A673 (cell line): ENCODE data around the gene ZC3H12C. TPM values are rescaled to one million over a fixed set of nuclear protein-coding genes. Genes with fewer than 3 reads are reported as not detected.

Source experiments
- BruUV-seq: library from RNA; stranded (reverse); fragments of 400-500 nt; replicated peaks from 2 replicates; lab custom pipeline; 2021; lab: Mats Ljungman, UMichigan
- CTCF ChIA-PET: fragments of 300-600 bp; sonication (Branson Sonifier 250); formaldehyde crosslinking; loops from one replicate; lab custom pipeline; 2022; ENCODE audit warnings: antibody characterized with exemption; lab: Charles Lee
- POLR2A ChIA-PET: fragments of 300-600 bp; sonication (Branson Sonifier 250); formaldehyde crosslinking; loops from one replicate; lab custom pipeline; 2022; ENCODE audit warnings: antibody characterized with exemption; ENCODE audit not compliant: low non-redundant PET; lab: Charles Lee
- DNase-seq: peaks from one replicate; pipeline ENCODE4 v3.0.0-alpha.2; 2015; ENCODE audit warnings: low spot score
- H3K27ac ChIP-seq: fragments of 200-600 bp; sonication (generic); 2 replicates; pipeline ENCODE4 v1.5.1; 2016; ENCODE audit warnings: mixed run types, low read depth, mild to moderate bottlenecking, mixed read lengths, antibody characterized with exemption, low read length; ENCODE audit not compliant: poor library complexity, severe bottlenecking
- H3K27me3 ChIP-seq: fragments of 200-600 bp; sonication (generic); replicated peaks from 2 replicates; pipeline ENCODE4 v1.6.1; 2017; ENCODE audit warnings: mixed run types, low read depth, mild to moderate bottlenecking, mixed read lengths, antibody characterized with exemption, low read length; ENCODE audit not compliant: insufficient read depth, poor library complexity
- H3K36me3 ChIP-seq: fragments of 200-600 bp; sonication (generic); 2 replicates; pipeline ENCODE4 v1.6.1; 2016; ENCODE audit warnings: mixed run types, mild to moderate bottlenecking, mixed read lengths, antibody characterized with exemption, low read length; ENCODE audit not compliant: insufficient read depth, poor library complexity, severe bottlenecking
- H3K4me1 ChIP-seq: fragments of 200-600 bp; sonication (generic); 2 replicates; pipeline ENCODE4 v1.6.1; 2017; ENCODE audit warnings: mixed run types, mild to moderate bottlenecking, mixed read lengths, antibody characterized with exemption, low read length; ENCODE audit not compliant: insufficient read depth, poor library complexity, severe bottlenecking
- H3K4me3 ChIP-seq: fragments of 200-600 bp; sonication (generic); 2 replicates; pipeline ENCODE4 v1.5.1; 2016; ENCODE audit warnings: low read depth, mixed run types, mild to moderate bottlenecking, mixed read lengths, low read length; ENCODE audit not compliant: poor library complexity, severe bottlenecking
- H3K9me3 ChIP-seq: fragments of 200-600 bp; sonication (generic); 2 replicates; pipeline ENCODE4 v1.6.1; 2016; ENCODE audit warnings: mixed run types, low read depth, mild to moderate bottlenecking, mixed read lengths, antibody characterized with exemption, low read length; ENCODE audit not compliant: poor library complexity, severe bottlenecking
- EZH2 ChIP-seq: fragments of 200-600 bp; sonication (generic); IDR thresholded peaks from 2 replicates; pipeline ENCODE4 v1.6.1; 2017; ENCODE audit warnings: borderline replicate concordance, low read depth, mild to moderate bottlenecking, mixed read lengths, antibody characterized with exemption, low read length; ENCODE audit not compliant: poor library complexity, severe bottlenecking
- intact Hi-C: fragments of 100-400 bp; cut with micrococcal nuclease; formaldehyde crosslinking; loops from one replicate; pipeline ENCODE4 v1.10.0; 2022; ENCODE audit not compliant: unreplicated experiment
- total RNA-seq: library from RNA; stranded (reverse); gene quantifications from 2 replicates; pipeline ENCODE4 v1.2.3, GENCODE V29; 2021
- TF ChIP-seq, protein P1 (sequence below): fragments of 300-800, 200-600 bp; sonication (generic); conservative IDR thresholded peaks from 2 replicates; pipeline ENCODE4 v1.5.1; 2017; ENCODE audit warnings: low read depth, mild to moderate bottlenecking, antibody characterized with exemption, low read length, moderate library complexity, mixed read lengths

The ZC3H12C gene
- total RNA-seq, 1 experiment from 2014 or later = 21.7 TPM

DNA sequence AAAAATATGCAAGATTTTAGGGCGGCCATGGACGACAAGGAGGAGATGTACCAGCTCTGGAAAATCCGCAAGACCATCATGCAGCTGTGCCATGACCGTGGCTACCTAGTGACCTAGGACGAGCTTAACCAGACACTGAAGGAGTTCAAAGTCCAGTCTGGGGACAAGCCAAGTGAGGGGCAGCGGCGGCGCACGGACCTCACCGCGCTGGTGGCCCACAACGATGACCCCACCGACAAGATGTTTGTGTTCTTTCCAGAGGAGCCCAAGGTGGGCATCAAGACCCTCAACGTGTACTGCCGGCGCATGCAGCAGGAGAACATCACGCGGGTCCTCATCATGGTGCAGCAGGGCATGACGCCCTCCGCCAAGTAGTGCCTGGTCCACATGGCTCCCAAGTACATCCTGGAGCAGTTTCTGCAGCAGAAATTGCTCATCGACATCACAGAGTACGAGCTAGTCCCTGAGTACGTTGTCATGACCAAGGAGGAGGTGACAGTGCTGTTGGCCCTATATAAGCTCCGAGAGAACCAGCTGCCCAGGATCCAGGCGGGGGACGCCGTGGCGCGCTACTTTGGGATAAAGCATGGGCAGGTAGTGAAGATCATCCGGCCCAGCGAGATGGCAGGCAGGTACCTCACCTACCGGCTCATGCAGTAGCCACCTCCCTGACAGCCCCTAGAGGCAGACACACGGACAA lies 43.5 kb upstream of the ZC3H12C start:
- intact Hi-C loops = no loop called here
- Histone ChIP-seq H3K9me3 (peaks cover 3% of the 10 kb centered on the region), H3K36me3 (no peaks in the 10 kb centered on the region), H3K4me3 (no peak overlapping the region), H3K27ac (no peak overlapping the region), H3K27me3 (no peaks in the 10 kb centered on the region), H3K4me1 (no peaks in the 10 kb centered on the region)
- TF ChIP-seq, protein P1, sequence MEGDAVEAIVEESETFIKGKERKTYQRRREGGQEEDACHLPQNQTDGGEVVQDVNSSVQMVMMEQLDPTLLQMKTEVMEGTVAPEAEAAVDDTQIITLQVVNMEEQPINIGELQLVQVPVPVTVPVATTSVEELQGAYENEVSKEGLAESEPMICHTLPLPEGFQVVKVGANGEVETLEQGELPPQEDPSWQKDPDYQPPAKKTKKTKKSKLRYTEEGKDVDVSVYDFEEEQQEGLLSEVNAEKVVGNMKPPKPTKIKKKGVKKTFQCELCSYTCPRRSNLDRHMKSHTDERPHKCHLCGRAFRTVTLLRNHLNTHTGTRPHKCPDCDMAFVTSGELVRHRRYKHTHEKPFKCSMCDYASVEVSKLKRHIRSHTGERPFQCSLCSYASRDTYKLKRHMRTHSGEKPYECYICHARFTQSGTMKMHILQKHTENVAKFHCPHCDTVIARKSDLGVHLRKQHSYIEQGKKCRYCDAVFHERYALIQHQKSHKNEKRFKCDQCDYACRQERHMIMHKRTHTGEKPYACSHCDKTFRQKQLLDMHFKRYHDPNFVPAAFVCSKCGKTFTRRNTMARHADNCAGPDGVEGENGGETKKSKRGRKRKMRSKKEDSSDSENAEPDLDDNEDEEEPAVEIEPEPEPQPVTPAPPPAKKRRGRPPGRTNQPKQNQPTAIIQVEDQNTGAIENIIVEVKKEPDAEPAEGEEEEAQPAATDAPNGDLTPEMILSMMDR = no peak
- TF ChIP-seq EZH2 = no peak
- POLR2A ChIA-PET = interaction anchor here (0.7 kb wide), 1 partner anchor 92 kb away, joined by 3 read pairs; no protein-coding TSS in a partner anchor
- BruUV-seq = no TSS peak
- CTCF ChIA-PET = no interaction called here
- no peak for DNase-seq

DNA sequence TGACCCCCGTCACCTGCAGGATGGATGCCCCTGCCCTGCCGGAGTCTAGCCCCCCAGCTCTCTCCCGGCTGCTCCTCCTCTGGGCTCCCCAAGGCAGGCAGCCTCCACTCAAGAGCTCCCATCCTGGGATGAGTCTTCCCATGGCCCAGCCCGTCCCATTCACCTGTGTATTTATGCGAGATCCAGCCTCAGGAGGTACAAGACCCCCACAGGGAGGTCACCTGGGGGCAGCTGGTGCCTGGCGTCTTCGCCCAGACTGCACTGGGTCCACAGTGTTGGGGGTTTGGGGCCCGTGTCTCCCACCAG lies 43.0 kb upstream of the ZC3H12C start:
- no peak for DNase-seq
- CTCF ChIA-PET = no interaction called here
- BruUV-seq = no TSS peak

DNA sequence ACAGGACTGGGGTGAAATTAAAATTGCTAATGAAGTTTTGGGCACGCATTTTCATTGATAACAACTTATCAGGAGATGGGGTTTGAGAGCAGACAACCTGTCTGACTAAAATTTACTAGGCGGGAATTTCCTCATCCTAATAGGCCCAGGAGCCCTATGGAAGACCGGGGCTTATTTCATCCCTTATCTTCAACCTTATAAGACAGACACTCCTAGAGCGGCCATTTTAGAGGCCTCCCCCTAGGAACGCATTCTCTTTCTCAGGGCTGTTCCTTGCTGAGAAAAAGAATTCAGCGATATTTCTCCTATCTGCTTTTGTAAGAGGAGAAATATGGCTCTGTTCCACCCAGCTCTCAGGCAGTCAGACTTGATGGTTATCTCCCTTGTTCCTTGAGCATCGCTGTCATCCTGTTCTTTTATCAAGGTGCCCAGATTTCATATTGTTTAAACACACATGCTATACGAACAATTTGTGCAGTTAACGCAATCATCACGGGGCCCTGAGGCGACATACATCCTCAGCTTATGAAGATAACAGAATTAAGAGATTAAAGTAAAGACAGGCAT lies 39.3 kb upstream of the ZC3H12C start:
- ChIA-PET POLR2A (no interaction called here), CTCF (no interaction called here)
- Histone ChIP-seq H3K4me1 (no peaks in the 10 kb centered on the region), H3K4me3 (no peak overlapping the region), H3K27ac (no peak overlapping the region), H3K9me3 (peaks cover 3% of the 10 kb centered on the region), H3K36me3 (no peaks in the 10 kb centered on the region), H3K27me3 (no peaks in the 10 kb centered on the region)
- intact Hi-C loops = no loop called here
- no TSS peak for BruUV-seq
- TF ChIP-seq, protein P1 = no peak
- no peak for TF ChIP-seq EZH2
- no peak for DNase-seq

More for the DNA sequence above, 43.0 kb upstream of the ZC3H12C start:
- Histone ChIP-seq H3K9me3 (peaks cover 3% of the 10 kb centered on the region), H3K27ac (no peak overlapping the region), H3K36me3 (no peaks in the 10 kb centered on the region), H3K27me3 (no peaks in the 10 kb centered on the region), H3K4me1 (no peaks in the 10 kb centered on the region), H3K4me3 (no peak overlapping the region)
- TF ChIP-seq, protein P1 = no peak
- no peak for TF ChIP-seq EZH2
- POLR2A ChIA-PET = no interaction called here
- intact Hi-C loops = no loop called here
